GM21423 (cell line): ENCODE results near the gene HLA-DPB1.

ENCODE experiments used
- ATAC-seq: cut with Tn5 transposase; IDR thresholded peaks from one replicate; pipeline ENCODE4 v1.9.1; 2021; ENCODE audit warnings: mild to moderate bottlenecking, moderate library complexity; ENCODE audit not compliant: unreplicated experiment

Gene HLA-DPB1

GRCh38 chr6:33126101-33126714, 50.4 kb downstream of the HLA-DPB1 start:
- no peak for ATAC-seq

GRCh38 chr6:33128318-33128717, 52.5 kb downstream of the HLA-DPB1 start:
- no peak for ATAC-seq

- ATAC-seq, result no peak
Observed at GRCh38 chr6:33132081-33132524, 56.3 kb downstream of the HLA-DPB1 start.

GRCh38 chr6:33136310-33136900, 60.6 kb downstream of the HLA-DPB1 start:
- no peak for ATAC-seq
